ENCODE results near the gene CALML3. TPM values are rescaled to one million over a fixed set of nuclear protein-coding genes. Genes with fewer than 3 reads are reported as not detected.

The CALML3 gene
- total RNA-seq, 2 donors from 2014 or later: not detected

GRCh38 chr10:5508161-5508604 is 16.6 kb upstream of the CALML3 start:
- no peak for DNase-seq (ENCODE audit: low spot score)
- H3K27ac ChIP-seq: no peak overlapping the region
- no peaks in the 10 kb centered on the region for H3K27me3 ChIP-seq
- H3K4me3 ChIP-seq: no peak overlapping the region
- no peaks in the 10 kb centered on the region for H3K36me3 ChIP-seq
- TF ChIP-seq, protein P1, sequence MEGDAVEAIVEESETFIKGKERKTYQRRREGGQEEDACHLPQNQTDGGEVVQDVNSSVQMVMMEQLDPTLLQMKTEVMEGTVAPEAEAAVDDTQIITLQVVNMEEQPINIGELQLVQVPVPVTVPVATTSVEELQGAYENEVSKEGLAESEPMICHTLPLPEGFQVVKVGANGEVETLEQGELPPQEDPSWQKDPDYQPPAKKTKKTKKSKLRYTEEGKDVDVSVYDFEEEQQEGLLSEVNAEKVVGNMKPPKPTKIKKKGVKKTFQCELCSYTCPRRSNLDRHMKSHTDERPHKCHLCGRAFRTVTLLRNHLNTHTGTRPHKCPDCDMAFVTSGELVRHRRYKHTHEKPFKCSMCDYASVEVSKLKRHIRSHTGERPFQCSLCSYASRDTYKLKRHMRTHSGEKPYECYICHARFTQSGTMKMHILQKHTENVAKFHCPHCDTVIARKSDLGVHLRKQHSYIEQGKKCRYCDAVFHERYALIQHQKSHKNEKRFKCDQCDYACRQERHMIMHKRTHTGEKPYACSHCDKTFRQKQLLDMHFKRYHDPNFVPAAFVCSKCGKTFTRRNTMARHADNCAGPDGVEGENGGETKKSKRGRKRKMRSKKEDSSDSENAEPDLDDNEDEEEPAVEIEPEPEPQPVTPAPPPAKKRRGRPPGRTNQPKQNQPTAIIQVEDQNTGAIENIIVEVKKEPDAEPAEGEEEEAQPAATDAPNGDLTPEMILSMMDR (IDR thresholded peaks at IDR 0.05): no peak
- no peaks in the 10 kb centered on the region for H3K9me3 ChIP-seq
- H3K4me1 ChIP-seq: no peaks in the 10 kb centered on the region

DNA sequence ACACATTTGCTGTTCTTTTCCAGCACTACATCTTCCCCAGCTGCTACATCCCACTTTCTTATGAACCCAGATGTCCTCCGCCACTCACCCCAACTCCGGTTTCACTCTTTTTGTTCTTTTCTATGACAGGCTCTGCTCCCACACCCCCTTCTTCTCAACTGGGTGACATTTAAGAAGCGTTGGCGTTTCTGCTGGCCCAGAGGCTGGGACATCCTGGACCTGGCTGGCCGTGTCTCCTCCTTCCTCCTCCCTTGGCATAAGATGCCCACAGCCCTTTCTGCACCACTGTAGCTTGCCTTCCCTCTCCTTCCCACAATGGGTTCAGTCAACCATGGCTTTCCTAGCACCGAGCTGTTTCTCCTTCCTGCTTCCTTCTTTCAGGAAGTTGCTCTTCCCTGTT is 16.0 kb upstream of the CALML3 start:
- TF ChIP-seq, protein P1 (IDR thresholded peaks at IDR 0.05): no peak
- Histone ChIP-seq H3K27me3 (no peaks in the 10 kb centered on the region), H3K4me1 (no peaks in the 10 kb centered on the region), H3K27ac (no peak overlapping the region), H3K4me3 (no peak overlapping the region), H3K36me3 (no peaks in the 10 kb centered on the region), H3K9me3 (no peaks in the 10 kb centered on the region)
- no peak for DNase-seq (ENCODE audit: low spot score)

DNA sequence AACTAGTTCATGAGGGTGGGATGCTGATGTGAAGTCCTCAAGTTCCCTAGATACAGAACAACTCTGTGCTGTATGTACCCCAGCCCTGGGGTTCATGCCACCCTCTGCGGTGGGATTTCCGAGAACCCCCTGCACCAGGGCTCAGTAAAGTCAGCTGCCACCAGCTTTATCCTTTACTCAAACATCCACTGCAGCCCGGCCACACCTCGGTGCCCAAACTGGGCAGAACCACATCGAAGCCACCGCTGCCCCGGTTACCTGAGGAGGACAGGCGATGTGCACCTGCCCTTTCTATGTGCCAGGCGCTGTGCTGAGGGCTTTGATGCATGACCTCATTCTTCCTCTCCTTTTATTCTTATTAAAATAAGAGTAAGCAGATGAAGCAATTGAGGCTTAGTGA is 15.5 kb upstream of the CALML3 start:
- Histone ChIP-seq H3K9me3 (no peaks in the 10 kb centered on the region), H3K4me3 (no peak overlapping the region), H3K4me1 (no peaks in the 10 kb centered on the region), H3K27ac (no peak overlapping the region), H3K36me3 (no peaks in the 10 kb centered on the region), H3K27me3 (no peaks in the 10 kb centered on the region)
- DNase-seq (ENCODE audit: low spot score): no peak
- TF ChIP-seq, protein P1 (IDR thresholded peaks at IDR 0.05): no peak

DNA sequence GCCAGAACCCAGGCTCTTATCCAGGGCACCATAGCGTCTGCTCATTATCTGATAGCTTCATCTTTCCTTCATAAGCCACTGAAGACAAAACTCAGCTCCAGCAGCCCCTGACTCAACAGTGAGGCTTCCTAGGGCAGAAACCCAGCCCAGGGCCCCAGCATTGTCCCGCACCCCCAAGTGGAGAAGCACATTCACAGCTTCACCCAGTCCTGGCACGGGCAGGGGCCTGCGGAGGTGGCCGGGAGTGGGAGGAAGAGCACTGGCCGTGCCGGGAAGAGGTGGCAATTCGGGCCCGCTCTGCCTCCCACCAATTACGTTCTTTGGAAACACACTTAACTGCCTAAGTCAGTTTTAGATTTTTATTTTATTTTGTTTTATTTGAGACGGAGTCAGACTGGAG is 15.1 kb upstream of the CALML3 start:
- Histone ChIP-seq H3K27ac (no peak overlapping the region), H3K9me3 (no peaks in the 10 kb centered on the region), H3K36me3 (no peaks in the 10 kb centered on the region), H3K4me3 (no peak overlapping the region), H3K27me3 (no peaks in the 10 kb centered on the region), H3K4me1 (no peaks in the 10 kb centered on the region)
- TF ChIP-seq, protein P1 (IDR thresholded peaks at IDR 0.05): no peak
- DNase-seq (ENCODE audit: low spot score): no peak

DNA sequence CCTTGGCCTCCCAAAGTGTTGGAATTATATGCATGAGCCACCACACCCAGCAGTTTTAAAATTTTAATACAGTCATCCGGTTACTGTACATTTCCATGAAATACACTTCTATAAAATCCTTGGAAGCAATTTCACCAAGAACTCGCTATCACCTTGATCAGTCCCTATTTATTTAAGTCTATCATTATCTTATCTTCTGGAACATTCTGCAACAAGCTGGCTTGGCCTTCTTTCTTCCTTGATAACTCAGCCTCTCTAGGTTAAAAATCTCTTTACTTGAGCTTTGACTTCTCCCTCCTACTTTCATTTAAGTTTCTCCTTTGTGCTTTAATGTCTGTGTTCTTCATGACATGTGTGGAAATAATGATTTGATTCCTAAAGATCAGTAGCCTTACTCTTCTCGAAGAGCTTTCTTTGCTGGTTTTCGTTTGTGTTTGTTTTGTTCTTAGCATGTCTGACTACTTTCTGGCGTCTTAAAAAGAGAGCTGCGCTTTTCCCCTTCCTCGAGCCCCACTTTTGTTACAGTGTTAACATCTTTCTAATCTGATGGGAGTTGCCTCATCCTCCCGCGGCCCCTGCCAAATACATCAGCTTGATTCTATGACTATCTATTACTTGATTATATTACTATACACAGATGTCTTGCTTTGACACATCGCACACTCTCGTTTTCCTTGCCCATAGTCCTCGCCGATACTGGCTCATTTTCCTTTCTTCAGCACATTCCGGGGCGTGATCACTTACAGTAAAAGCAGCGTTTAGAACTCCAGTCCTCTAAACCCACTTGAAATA is 14.3 kb upstream of the CALML3 start:
- no peak for DNase-seq (ENCODE audit: low spot score)
- H3K4me1 ChIP-seq: no peaks in the 10 kb centered on the region
- no peaks in the 10 kb centered on the region for H3K36me3 ChIP-seq
- H3K9me3 ChIP-seq: no peaks in the 10 kb centered on the region
- H3K27me3 ChIP-seq: no peaks in the 10 kb centered on the region
- TF ChIP-seq, protein P1 (IDR thresholded peaks at IDR 0.05): no peak
- no peak overlapping the region for H3K27ac ChIP-seq
- H3K4me3 ChIP-seq: no peak overlapping the region
